ENCODE results near the gene ZBTB22.

- TF ChIP-seq CTCF (IDR thresholded peaks at IDR 0.05) = no peak
- TF ChIP-seq POLR2A (IDR thresholded peaks at IDR 0.05) = no peak
Measured at GRCh38 chr6:33318426-33319073, 1.0 kb upstream of the ZBTB22 start.
